Measurements from ENCODE around the gene BTRC. TPM values are rescaled to one million over a fixed set of nuclear protein-coding genes. Genes with fewer than 3 reads are reported as not detected.

Gene BTRC
- total and polyA plus RNA-seq, 2 donors (not counting 3 experiments of a cell fraction or from before 2014, with no cell fraction given): 11.6 to 18.5 TPM

GRCh38 chr10:101436302-101436701, 82.3 kb downstream of the BTRC start:
- no peak for TF ChIP-seq POLR2A (IDR thresholded peaks at IDR 0.05; ENCODE audit: low read depth, low read length)
- no peak for TF ChIP-seq CTCF (IDR thresholded peaks at IDR 0.05; ENCODE audit: extremely low read depth in 1 of 2, insufficient read depth in 1 of 2, low read depth in 1 of 2, low read length in 2 of 2)
- no peak for TF ChIP-seq JUN (IDR thresholded peaks at IDR 0.05; ENCODE audit: borderline replicate concordance, insufficient read depth, insufficient read length, low read depth)
- TF ChIP-seq, protein P1, sequence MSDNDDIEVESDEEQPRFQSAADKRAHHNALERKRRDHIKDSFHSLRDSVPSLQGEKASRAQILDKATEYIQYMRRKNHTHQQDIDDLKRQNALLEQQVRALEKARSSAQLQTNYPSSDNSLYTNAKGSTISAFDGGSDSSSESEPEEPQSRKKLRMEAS (IDR thresholded peaks at IDR 0.05; ENCODE audit: insufficient read depth, insufficient read length): no peak
- no peak for TF ChIP-seq MYC (IDR thresholded peaks at IDR 0.05; ENCODE audit: low read depth, low read length)
- no peak for TF ChIP-seq FOS (IDR thresholded peaks at IDR 0.05; ENCODE audit: borderline replicate concordance, insufficient read depth, low read length)
- no peak for TF ChIP-seq GATA2 (IDR thresholded peaks at IDR 0.05; ENCODE audit: insufficient read depth, insufficient read length, low read depth, low read length)
- no peak for TF ChIP-seq EZH2 (IDR thresholded peaks at IDR 0.05; ENCODE audit: borderline replicate concordance, low read depth, low read length, severe bottlenecking)
- no peak for TF ChIP-seq POLR2AphosphoS5 (IDR thresholded peaks at IDR 0.05; ENCODE audit: insufficient read depth, low read depth, low read length)
- Histone ChIP-seq H3K79me2 (ENCODE audit: control insufficient read depth, insufficient read depth, low read length) (no peaks in the 10 kb centered on the region), H3K27ac (ENCODE audit: insufficient read depth, low read depth, low read length) (no peak overlapping the region), H3K36me3 (ENCODE audit: control insufficient read depth in 2 of 2, extremely low read depth in 1 of 2, insufficient read depth in 2 of 2, low read length in 2 of 2) (no peaks in the 10 kb centered on the region), H3K4me2 (ENCODE audit: insufficient read depth, low read length) (no peak overlapping the region), H3K9ac (replicated peaks; ENCODE audit: extremely low read depth, insufficient read depth, low read length) (no peak overlapping the region), H3K4me1 (ENCODE audit: control insufficient read depth, extremely low read depth, insufficient read depth, low read length) (no peaks in the 10 kb centered on the region), H3K9me3 (replicated peaks; ENCODE audit: control insufficient read depth, insufficient read depth, low read length) (no peaks in the 10 kb centered on the region), H3K27me3 (ENCODE audit: control insufficient read depth in 2 of 2, insufficient read depth in 2 of 2, low read length in 2 of 2) (no peaks in the 10 kb centered on the region), H3K4me3 (replicated peaks in 1 of 3; ENCODE audit: insufficient read depth in 1 of 3, low read depth in 1 of 3, low read length in 3 of 3) (no peak overlapping the region), H4K20me1 (replicated peaks; ENCODE audit: control insufficient read depth, extremely low read depth, insufficient read depth, low read length) (peaks cover 2% of the 10 kb centered on the region), H3K9me1 (replicated peaks; ENCODE audit: control insufficient read depth, extremely low read depth, insufficient read depth, low read length) (no peaks in the 10 kb centered on the region), H2AFZ (ENCODE audit: low read depth, low read length) (no peak overlapping the region)
- FAIRE-seq (no peak), DNase-seq (ENCODE audit: low read depth, low spot score) (no peak)
- CTCF ChIA-PET: interaction anchor here (0.7 to 1.5 kb wide), 3 partner anchors 9 to 164 kb away, joined by 3 to 8 read pairs (median 6); no protein-coding TSS in a partner anchor
- BruUV-seq (replicated peaks): no TSS peak
- dilution Hi-C loops (cut with MboI; ENCODE audit: extremely low pct_ligation_motif_present, low sequenced_read_pairs): no loop called here
- intact Hi-C loops (cut with micrococcal nuclease): no loop called here
- POLR2A ChIA-PET: no interaction called here
